GM12891 (cell line): ENCODE results near the gene JAGN1.

Source experiments
- POLR2A ChIP-seq: IDR thresholded peaks from 2 replicates; pipeline ENCODE4 v1.6.1; 2011; ENCODE audit warnings: low read depth, low read length, control low read depth
- POLR2AphosphoS5 ChIP-seq: IDR thresholded peaks from 2 replicates; pipeline ENCODE4 v1.6.1; 2011; ENCODE audit warnings: low read depth, low read length, control low read depth
- POU2F2 ChIP-seq: IDR thresholded peaks from 2 replicates; pipeline ENCODE4 v1.6.1; 2011; ENCODE audit warnings: low read depth, mild to moderate bottlenecking, control low read depth, low read length, moderate library complexity
- TAF1 ChIP-seq: IDR thresholded peaks from 2 replicates; pipeline ENCODE4 v1.6.1; 2011; ENCODE audit warnings: low read depth, low read length, control low read depth

- TF ChIP-seq POLR2AphosphoS5 = no peak
- TF ChIP-seq POLR2A = no peak
- TF ChIP-seq TAF1 = no peak
- TF ChIP-seq POU2F2 = no peak
Observed at GRCh38 chr3:9914559-9915253, 24.3 kb downstream of the JAGN1 start.
